ENCODE measurements around the gene KDM5B. TPM values are rescaled to one million over a fixed set of nuclear protein-coding genes. Genes with fewer than 3 reads are reported as not detected.

KDM5B gene
- total and polyA plus RNA-seq, 2 experiments from 2014 or later, result 175 to 202 TPM

DNA sequence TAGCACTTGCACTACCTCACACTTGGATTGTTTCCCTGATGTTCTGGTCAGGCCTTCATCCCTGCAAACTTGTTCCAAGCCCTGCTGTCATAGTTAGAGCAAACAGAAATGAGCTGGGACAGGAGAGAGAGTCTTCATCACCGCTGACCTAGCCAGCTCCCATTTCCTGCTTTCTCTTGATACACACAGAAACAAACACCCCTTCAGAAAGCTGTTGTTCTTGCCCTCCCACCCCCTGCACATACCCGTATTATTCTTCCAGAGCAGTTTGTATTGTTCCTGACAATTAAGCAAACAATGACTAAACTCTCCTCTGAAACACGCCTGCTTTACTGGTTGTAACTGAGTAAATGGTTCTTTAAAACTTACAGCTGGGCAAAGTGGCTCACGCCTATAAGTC, 95.1 kb downstream of the KDM5B start:
- peaks cover 31% of the 10 kb centered on the region for H3K27me3 ChIP-seq (ENCODE audit: insufficient read depth)
- Mint-ChIP-seq H3K27ac (peak overlapping the region; percentile 43; the same call in 1 of the 2 replicates), H3K27me3 (ENCODE audit: insufficient read depth, low read depth, poor library complexity) (peaks cover 21% of the 10 kb centered on the region), H3K4me3 (no peak overlapping the region; the same call in 2 of the 3 replicates), H3K36me3 (ENCODE audit: low read depth) (no peaks in the 10 kb centered on the region), H3K4me1 (peaks cover 43% of the 10 kb centered on the region), H3K9me3 (no peaks in the 10 kb centered on the region)
- no peak for TF ChIP-seq CREB1 (CRISPR knock-in tag; IDR thresholded peaks at IDR 0.05; ENCODE audit: low read depth)
- TF ChIP-seq, protein P1, sequence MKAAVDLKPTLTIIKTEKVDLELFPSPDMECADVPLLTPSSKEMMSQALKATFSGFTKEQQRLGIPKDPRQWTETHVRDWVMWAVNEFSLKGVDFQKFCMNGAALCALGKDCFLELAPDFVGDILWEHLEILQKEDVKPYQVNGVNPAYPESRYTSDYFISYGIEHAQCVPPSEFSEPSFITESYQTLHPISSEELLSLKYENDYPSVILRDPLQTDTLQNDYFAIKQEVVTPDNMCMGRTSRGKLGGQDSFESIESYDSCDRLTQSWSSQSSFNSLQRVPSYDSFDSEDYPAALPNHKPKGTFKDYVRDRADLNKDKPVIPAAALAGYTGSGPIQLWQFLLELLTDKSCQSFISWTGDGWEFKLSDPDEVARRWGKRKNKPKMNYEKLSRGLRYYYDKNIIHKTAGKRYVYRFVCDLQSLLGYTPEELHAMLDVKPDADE (IDR thresholded peaks at IDR 0.05), result no peak
- no peak for TF ChIP-seq EZH2 (IDR thresholded peaks at IDR 0.05; ENCODE audit: low read depth, unreplicated experiment)
- TF ChIP-seq, protein P2, sequence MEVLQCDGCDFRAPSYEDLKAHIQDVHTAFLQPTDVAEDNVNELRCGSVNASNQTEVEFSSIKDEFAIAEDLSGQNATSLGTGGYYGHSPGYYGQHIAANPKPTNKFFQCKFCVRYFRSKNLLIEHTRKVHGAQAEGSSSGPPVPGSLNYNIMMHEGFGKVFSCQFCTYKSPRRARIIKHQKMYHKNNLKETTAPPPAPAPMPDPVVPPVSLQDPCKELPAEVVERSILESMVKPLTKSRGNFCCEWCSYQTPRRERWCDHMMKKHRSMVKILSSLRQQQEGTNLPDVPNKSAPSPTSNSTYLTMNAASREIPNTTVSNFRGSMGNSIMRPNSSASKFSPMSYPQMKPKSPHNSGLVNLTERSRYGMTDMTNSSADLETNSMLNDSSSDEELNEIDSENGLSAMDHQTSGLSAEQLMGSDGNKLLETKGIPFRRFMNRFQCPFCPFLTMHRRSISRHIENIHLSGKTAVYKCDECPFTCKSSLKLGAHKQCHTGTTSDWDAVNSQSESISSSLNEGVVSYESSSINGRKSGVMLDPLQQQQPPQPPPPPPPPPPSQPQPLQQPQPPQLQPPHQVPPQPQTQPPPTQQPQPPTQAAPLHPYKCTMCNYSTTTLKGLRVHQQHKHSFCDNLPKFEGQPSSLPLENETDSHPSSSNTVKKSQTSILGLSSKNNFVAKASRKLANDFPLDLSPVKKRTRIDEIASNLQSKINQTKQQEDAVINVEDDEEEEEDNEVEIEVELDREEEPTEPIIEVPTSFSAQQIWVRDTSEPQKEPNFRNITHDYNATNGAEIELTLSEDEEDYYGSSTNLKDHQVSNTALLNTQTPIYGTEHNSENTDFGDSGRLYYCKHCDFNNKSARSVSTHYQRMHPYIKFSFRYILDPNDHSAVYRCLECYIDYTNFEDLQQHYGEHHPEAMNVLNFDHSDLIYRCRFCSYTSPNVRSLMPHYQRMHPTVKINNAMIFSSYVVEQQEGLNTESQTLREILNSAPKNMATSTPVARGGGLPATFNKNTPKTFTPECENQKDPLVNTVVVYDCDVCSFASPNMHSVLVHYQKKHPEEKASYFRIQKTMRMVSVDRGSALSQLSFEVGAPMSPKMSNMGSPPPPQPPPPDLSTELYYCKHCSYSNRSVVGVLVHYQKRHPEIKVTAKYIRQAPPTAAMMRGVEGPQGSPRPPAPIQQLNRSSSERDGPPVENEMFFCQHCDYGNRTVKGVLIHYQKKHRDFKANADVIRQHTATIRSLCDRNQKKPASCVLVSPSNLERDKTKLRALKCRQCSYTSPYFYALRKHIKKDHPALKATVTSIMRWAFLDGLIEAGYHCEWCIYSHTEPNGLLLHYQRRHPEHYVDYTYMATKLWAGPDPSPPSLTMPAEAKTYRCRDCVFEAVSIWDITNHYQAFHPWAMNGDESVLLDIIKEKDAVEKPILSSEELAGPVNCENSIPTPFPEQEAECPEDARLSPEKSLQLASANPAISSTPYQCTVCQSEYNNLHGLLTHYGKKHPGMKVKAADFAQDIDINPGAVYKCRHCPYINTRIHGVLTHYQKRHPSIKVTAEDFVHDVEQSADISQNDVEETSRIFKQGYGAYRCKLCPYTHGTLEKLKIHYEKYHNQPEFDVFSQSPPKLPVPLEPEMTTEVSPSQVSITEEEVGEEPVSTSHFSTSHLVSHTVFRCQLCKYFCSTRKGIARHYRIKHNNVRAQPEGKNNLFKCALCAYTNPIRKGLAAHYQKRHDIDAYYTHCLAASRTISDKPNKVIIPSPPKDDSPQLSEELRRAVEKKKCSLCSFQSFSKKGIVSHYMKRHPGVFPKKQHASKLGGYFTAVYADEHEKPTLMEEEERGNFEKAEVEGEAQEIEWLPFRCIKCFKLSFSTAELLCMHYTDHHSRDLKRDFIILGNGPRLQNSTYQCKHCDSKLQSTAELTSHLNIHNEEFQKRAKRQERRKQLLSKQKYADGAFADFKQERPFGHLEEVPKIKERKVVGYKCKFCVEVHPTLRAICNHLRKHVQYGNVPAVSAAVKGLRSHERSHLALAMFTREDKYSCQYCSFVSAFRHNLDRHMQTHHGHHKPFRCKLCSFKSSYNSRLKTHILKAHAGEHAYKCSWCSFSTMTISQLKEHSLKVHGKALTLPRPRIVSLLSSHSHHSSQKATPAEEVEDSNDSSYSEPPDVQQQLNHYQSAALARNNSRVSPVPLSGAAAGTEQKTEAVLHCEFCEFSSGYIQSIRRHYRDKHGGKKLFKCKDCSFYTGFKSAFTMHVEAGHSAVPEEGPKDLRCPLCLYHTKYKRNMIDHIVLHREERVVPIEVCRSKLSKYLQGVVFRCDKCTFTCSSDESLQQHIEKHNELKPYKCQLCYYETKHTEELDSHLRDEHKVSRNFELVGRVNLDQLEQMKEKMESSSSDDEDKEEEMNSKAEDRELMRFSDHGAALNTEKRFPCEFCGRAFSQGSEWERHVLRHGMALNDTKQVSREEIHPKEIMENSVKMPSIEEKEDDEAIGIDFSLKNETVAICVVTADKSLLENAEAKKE (CRISPR knock-in tag; IDR thresholded peaks at IDR 0.05), result no peak
- no peak for TF ChIP-seq STAT1 (IDR thresholded peaks at IDR 0.05; ENCODE audit: unreplicated experiment)
- no peak for TF ChIP-seq EZH2phosphoT487 (IDR thresholded peaks at IDR 0.05; ENCODE audit: unreplicated experiment)
- TF ChIP-seq POLR2AphosphoS5 (IDR thresholded peaks at IDR 0.05; ENCODE audit: low read depth), result no peak
- TF ChIP-seq NANOG (IDR thresholded peaks at IDR 0.05; ENCODE audit: borderline replicate concordance), result no peak
- no peak for TF ChIP-seq ZNF331 (CRISPR knock-in tag; IDR thresholded peaks at IDR 0.05; ENCODE audit: low read depth)
- TF ChIP-seq, protein P3, sequence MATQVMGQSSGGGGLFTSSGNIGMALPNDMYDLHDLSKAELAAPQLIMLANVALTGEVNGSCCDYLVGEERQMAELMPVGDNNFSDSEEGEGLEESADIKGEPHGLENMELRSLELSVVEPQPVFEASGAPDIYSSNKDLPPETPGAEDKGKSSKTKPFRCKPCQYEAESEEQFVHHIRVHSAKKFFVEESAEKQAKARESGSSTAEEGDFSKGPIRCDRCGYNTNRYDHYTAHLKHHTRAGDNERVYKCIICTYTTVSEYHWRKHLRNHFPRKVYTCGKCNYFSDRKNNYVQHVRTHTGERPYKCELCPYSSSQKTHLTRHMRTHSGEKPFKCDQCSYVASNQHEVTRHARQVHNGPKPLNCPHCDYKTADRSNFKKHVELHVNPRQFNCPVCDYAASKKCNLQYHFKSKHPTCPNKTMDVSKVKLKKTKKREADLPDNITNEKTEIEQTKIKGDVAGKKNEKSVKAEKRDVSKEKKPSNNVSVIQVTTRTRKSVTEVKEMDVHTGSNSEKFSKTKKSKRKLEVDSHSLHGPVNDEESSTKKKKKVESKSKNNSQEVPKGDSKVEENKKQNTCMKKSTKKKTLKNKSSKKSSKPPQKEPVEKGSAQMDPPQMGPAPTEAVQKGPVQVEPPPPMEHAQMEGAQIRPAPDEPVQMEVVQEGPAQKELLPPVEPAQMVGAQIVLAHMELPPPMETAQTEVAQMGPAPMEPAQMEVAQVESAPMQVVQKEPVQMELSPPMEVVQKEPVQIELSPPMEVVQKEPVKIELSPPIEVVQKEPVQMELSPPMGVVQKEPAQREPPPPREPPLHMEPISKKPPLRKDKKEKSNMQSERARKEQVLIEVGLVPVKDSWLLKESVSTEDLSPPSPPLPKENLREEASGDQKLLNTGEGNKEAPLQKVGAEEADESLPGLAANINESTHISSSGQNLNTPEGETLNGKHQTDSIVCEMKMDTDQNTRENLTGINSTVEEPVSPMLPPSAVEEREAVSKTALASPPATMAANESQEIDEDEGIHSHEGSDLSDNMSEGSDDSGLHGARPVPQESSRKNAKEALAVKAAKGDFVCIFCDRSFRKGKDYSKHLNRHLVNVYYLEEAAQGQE (IDR thresholded peaks at IDR 0.05; ENCODE audit: unreplicated experiment), result no peak
- no peak for TF ChIP-seq JUNB (IDR thresholded peaks at IDR 0.05; ENCODE audit: unreplicated experiment)
- no peak for ATAC-seq
- H3K79me2 ChIP-seq (replicated peaks; ENCODE audit: insufficient read depth), result peaks cover 4% of the 10 kb centered on the region; the same call in 1 of the 2 replicates
- no peaks in the 10 kb centered on the region for H4K20me1 ChIP-seq (replicated peaks; ENCODE audit: insufficient read depth)
- no peak overlapping the region for H3K27ac ChIP-seq (ENCODE audit: low read depth)
- DNase-seq (ENCODE audit: low spot score), result no peak
- H3K9me2 ChIP-seq (ENCODE audit: insufficient read depth), result no peaks in the 10 kb centered on the region
- H2AFZ ChIP-seq, result peak overlapping the region; percentile 72; the same call in 1 of the 2 replicates
- peak overlapping the region; percentile 91 for H3K4me2 ChIP-seq
- peaks cover 40% of the 10 kb centered on the region for H3K4me1 ChIP-seq (ENCODE audit: insufficient read depth)
- no peaks in the 10 kb centered on the region; the same call in 1 of the 2 replicates for H3K36me3 ChIP-seq (ENCODE audit: insufficient read depth)
- peak overlapping the region; percentile 11; the same call in 1 of the 2 replicates for H3K4me3 ChIP-seq
- H3F3A ChIP-seq (replicated peaks; ENCODE audit: low read depth), result peaks cover 15% of the 10 kb centered on the region; the same call in 1 of the 2 replicates
